GM12878 (cell line): ENCODE results near the gene CD68. TPM values are rescaled to one million over a fixed set of nuclear protein-coding genes. Genes with fewer than 3 reads are reported as not detected.

Experiments used
- MLLT1 ChIP-seq: fragments of 450-650 bp; IDR thresholded peaks from 2 replicates; pipeline ENCODE4 v1.6.1; 2016; ENCODE audit warnings: mild to moderate bottlenecking
- MXI1 ChIP-seq: fragments of 150-350 bp; IDR thresholded peaks from 2 replicates; pipeline ENCODE4 v1.6.1; 2011; ENCODE audit warnings: low read depth, mild to moderate bottlenecking, inconsistent platforms, low read length, improper control_type of control experiment
- NFYB ChIP-seq: IDR thresholded peaks from 2 replicates; pipeline ENCODE4 v1.6.1; 2011; ENCODE audit warnings: low read depth, mild to moderate bottlenecking, low read length, improper control_type of control experiment, moderate library complexity; ENCODE audit not compliant: insufficient read depth
- TCF12 ChIP-seq: IDR thresholded peaks from 2 replicates; pipeline ENCODE4 v1.6.1; 2011; ENCODE audit warnings: low read depth, mild to moderate bottlenecking, low read length
- polyA plus RNA-seq, 11 experiments: library from polyadenylated mRNA; depleted of rRNA in 4 of 11; unstranded in 6 of 11; stranded (reverse) in 5 of 11; fragments of >200 nt; fragmentation: Nextera tagmentation in 4 of 11; fragmentation: Illumina TruSeq in 1 of 11; extraction: Ambion mirVana in 4 of 11; extraction: Trizol in 1 of 11; gene quantifications; 1 replicate in 1 of 11; 2 replicates in 10 of 11; pipeline versions ENCODE4 v1.2.1 to v1.2.3, GENCODE V29; 2011 to 2016; ENCODE audit warnings: inconsistent platforms in 2 of 11, missing spikeins in 2 of 11, low read depth in 1 of 11
- total RNA-seq, 4 experiments: library from RNA; depleted of rRNA in 3 of 4; stranded (reverse); fragments of >200 nt in 3 of 4; fragmentation: Illumina TruSeq in 1 of 4; extraction: Trizol in 1 of 4; gene quantifications; 2 replicates each; pipeline versions ENCODE4 v1.2.1 to v1.2.3, GENCODE V29; 2013 to 2021
- TF ChIP-seq, protein P1 (sequence below): fragments of 450-650 bp; IDR thresholded peaks from 2 replicates; pipeline ENCODE4 v1.6.1; 2017; ENCODE audit warnings: mild to moderate bottlenecking, moderate library complexity

CD68 gene
- total and polyA plus RNA-seq, 10 of the 15 experiments (the other 5 are each of a cell fraction or from before 2014, with no cell fraction given): 2.6 to 6.9 (median 3.8) TPM

GRCh38 chr17:7560172-7561027, 19.0 kb upstream of the CD68 start (continued):
- TF ChIP-seq, protein P1, sequence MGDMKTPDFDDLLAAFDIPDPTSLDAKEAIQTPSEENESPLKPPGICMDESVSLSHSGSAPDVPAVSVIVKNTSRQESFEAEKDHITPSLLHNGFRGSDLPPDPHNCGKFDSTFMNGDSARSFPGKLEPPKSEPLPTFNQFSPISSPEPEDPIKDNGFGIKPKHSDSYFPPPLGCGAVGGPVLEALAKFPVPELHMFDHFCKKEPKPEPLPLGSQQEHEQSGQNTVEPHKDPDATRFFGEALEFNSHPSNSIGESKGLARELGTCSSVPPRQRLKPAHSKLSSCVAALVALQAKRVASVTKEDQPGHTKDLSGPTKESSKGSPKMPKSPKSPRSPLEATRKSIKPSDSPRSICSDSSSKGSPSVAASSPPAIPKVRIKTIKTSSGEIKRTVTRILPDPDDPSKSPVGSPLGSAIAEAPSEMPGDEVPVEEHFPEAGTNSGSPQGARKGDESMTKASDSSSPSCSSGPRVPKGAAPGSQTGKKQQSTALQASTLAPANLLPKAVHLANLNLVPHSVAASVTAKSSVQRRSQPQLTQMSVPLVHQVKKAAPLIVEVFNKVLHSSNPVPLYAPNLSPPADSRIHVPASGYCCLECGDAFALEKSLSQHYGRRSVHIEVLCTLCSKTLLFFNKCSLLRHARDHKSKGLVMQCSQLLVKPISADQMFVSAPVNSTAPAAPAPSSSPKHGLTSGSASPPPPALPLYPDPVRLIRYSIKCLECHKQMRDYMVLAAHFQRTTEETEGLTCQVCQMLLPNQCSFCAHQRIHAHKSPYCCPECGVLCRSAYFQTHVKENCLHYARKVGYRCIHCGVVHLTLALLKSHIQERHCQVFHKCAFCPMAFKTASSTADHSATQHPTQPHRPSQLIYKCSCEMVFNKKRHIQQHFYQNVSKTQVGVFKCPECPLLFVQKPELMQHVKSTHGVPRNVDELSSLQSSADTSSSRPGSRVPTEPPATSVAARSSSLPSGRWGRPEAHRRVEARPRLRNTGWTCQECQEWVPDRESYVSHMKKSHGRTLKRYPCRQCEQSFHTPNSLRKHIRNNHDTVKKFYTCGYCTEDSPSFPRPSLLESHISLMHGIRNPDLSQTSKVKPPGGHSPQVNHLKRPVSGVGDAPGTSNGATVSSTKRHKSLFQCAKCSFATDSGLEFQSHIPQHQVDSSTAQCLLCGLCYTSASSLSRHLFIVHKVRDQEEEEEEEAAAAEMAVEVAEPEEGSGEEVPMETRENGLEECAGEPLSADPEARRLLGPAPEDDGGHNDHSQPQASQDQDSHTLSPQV: 0 out of 2 replicates have a peak, but pooled peaks have one; percentile 35
- TF ChIP-seq TCF12 (0 out of 2 replicates have a peak, but pooled peaks have one; percentile 59), MXI1 (peak; percentile 43; the same call in 1 of the 2 replicates), NFYB (no peak), MLLT1 (0 out of 2 replicates have a peak, but pooled peaks have one; percentile 12)
